NB4 (cell line): ENCODE results near the gene TEX13A.
"Not testable (repeated sequence)": the region's sequence is repeated elsewhere in the genome, so short reads cannot be mapped to it uniquely, and the experiment has no call there.

Source experiments
- DNase-seq: peaks from one replicate; pipeline ENCODE4 v3.0.0; 2010; ENCODE audit warnings: low read depth
- H3K4me3 ChIP-seq: one replicate; pipeline ENCODE4 v1.5.1; 2011; ENCODE audit warnings: mild to moderate bottlenecking, low read depth, low read length, moderate library complexity
- MYC ChIP-seq: IDR thresholded peaks from 2 replicates; pipeline ENCODE4 v1.6.1; 2011; ENCODE audit warnings: low read depth, low read length
- POLR2A ChIP-seq: IDR thresholded peaks from 2 replicates; pipeline ENCODE4 v1.6.1; 2011; ENCODE audit warnings: mild to moderate bottlenecking; ENCODE audit not compliant: insufficient read length; ENCODE audit errors: extremely low read depth
- TF ChIP-seq, protein P1 (sequence below): IDR thresholded peaks from one replicate; pipeline ENCODE4 v1.5.1; 2012; ENCODE audit warnings: low read depth, low read length
- TF ChIP-seq, protein P2 (sequence below): IDR thresholded peaks from 2 replicates; pipeline ENCODE4 v1.6.1; 2011; ENCODE audit warnings: low read depth, low read length

TEX13A gene

GRCh38 chrX:105263801-105264200 is 43.3 kb upstream of the TEX13A start:
- TF ChIP-seq POLR2A (no peak), MYC (no peak)
- TF ChIP-seq, protein P1, sequence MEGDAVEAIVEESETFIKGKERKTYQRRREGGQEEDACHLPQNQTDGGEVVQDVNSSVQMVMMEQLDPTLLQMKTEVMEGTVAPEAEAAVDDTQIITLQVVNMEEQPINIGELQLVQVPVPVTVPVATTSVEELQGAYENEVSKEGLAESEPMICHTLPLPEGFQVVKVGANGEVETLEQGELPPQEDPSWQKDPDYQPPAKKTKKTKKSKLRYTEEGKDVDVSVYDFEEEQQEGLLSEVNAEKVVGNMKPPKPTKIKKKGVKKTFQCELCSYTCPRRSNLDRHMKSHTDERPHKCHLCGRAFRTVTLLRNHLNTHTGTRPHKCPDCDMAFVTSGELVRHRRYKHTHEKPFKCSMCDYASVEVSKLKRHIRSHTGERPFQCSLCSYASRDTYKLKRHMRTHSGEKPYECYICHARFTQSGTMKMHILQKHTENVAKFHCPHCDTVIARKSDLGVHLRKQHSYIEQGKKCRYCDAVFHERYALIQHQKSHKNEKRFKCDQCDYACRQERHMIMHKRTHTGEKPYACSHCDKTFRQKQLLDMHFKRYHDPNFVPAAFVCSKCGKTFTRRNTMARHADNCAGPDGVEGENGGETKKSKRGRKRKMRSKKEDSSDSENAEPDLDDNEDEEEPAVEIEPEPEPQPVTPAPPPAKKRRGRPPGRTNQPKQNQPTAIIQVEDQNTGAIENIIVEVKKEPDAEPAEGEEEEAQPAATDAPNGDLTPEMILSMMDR = no peak
- TF ChIP-seq, protein P2, sequence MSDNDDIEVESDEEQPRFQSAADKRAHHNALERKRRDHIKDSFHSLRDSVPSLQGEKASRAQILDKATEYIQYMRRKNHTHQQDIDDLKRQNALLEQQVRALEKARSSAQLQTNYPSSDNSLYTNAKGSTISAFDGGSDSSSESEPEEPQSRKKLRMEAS = no peak
- H3K4me3 ChIP-seq = no peak overlapping the region
- no peak for DNase-seq

DNA sequence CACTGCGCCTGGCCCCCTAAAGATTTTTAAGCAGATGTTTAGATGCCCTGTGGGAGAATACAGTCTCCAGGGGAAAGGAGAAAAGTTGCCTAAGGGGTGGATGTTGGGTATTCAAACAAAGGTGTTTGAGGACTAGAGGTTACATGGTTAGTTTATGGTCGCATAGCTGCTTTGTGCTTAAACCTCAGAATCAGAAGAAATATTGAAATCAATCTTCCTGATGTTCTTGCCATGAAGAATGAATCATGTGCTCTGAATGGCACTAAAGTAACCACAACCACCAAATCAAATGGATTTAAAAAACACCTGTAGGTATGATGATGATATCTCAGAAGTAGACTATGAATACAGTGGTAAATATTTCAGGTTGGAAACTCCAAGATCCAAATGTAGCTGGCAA is 42.7 kb upstream of the TEX13A start:
- DNase-seq = no peak
- TF ChIP-seq MYC (no peak), POLR2A (no peak)
- TF ChIP-seq, protein P2 = no peak
- TF ChIP-seq, protein P1 = no peak
- no peak overlapping the region for H3K4me3 ChIP-seq

- no peak for DNase-seq
- TF ChIP-seq, protein P1 = no peak
- TF ChIP-seq MYC (no peak), POLR2A (no peak)
- TF ChIP-seq, protein P2 = no peak
These were observed 40.0 kb upstream of the TEX13A start for GRCh38 chrX:105260291-105261043.

GRCh38 chrX:105241056-105241455 is 20.6 kb upstream of the TEX13A start:
- H3K4me3 ChIP-seq = no peak overlapping the region
- no peak for TF ChIP-seq POLR2A
- TF ChIP-seq, protein P1 = no peak
- TF ChIP-seq MYC = no peak
- TF ChIP-seq, protein P2 = no peak
- no peak for DNase-seq

More at GRCh38 chrX:105260291-105261043, 40.0 kb upstream of the TEX13A start:
- H3K4me3 ChIP-seq = no peak overlapping the region

GRCh38 chrX:105237407-105237806 is 16.9 kb upstream of the TEX13A start:
- DNase-seq, H3K4me3 ChIP-seq: not testable (repeated sequence)

GRCh38 chrX:105229146-105229545 is 8.7 kb upstream of the TEX13A start:
- no peak for DNase-seq
- no peak overlapping the region for H3K4me3 ChIP-seq
- no peak for TF ChIP-seq MYC
- TF ChIP-seq, protein P1 = no peak
- TF ChIP-seq POLR2A = no peak
